ENCODE results near the gene PTPN20.
A peak's percentile ranks its signal among the peaks of the same experiment; 100 is the strongest.

Gene PTPN20

GRCh38 chr10:47035819-47036337, 124.7 kb downstream of the PTPN20 start:
- no peak for DNase-seq

- DNase-seq: no peak
Observed at GRCh38 chr10:47036771-47037170, 125.5 kb downstream of the PTPN20 start.

- no peak for DNase-seq
Observed at GRCh38 chr10:47037654-47038425, 126.6 kb downstream of the PTPN20 start.

GRCh38 chr10:47038881-47039561, 127.8 kb downstream of the PTPN20 start:
- DNase-seq: no peak

GRCh38 chr10:47039562-47039913, 128.3 kb downstream of the PTPN20 start:
- no peak for DNase-seq

GRCh38 chr10:47040041-47040491, 128.8 kb downstream of the PTPN20 start:
- no peak for DNase-seq

GRCh38 chr10:47040681-47041080, 129.5 kb downstream of the PTPN20 start:
- DNase-seq: no peak

- no peak for DNase-seq
Observed at GRCh38 chr10:47041396-47042198, 130.4 kb downstream of the PTPN20 start.

- no peak for DNase-seq
Observed at GRCh38 chr10:47042199-47042473, 130.9 kb downstream of the PTPN20 start.

GRCh38 chr10:47042780-47043750, 131.8 kb downstream of the PTPN20 start:
- DNase-seq: no peak

- DNase-seq: no peak
Observed at GRCh38 chr10:47043928-47044538, 132.8 kb downstream of the PTPN20 start.

GRCh38 chr10:47044741-47045140, 133.5 kb downstream of the PTPN20 start:
- DNase-seq: no peak

- DNase-seq: no peak
Observed at GRCh38 chr10:47045331-47045861, 134.2 kb downstream of the PTPN20 start.

- DNase-seq: no peak
Observed at GRCh38 chr10:47046321-47047126, 135.3 kb downstream of the PTPN20 start.

GRCh38 chr10:47047127-47047504, 135.9 kb downstream of the PTPN20 start:
- no peak for DNase-seq

- DNase-seq: peak; percentile 10 to 25
Observed at GRCh38 chr10:47047577-47048525, 136.6 kb downstream of the PTPN20 start.

- DNase-seq: no peak
Observed at GRCh38 chr10:47048526-47048905, 137.3 kb downstream of the PTPN20 start.

GRCh38 chr10:47049056-47049851, 138.0 kb downstream of the PTPN20 start:
- DNase-seq: no peak

GRCh38 chr10:47049906-47050305, 138.7 kb downstream of the PTPN20 start:
- DNase-seq: no peak
